Natural killer cell treated with Interleukin-12 subunit alpha and Interleukin-12 subunit beta and Interleukin-15 and Interleukin-18, amount 100 ng/mL, for 72 hours (primary cell): Measurements from ENCODE around the gene SLC34A1. TPM values are rescaled to one million over a fixed set of nuclear protein-coding genes. Genes with fewer than 3 reads are reported as not detected.

Experiments used
- ATAC-seq, 2 donors: fragments of 150-1000 bp; cut with Tn5 transposase in 1 of 2; sonication (Bioruptor Pico), chemical (Tn5 transposase) in 1 of 2; 2 replicates each; pipeline ENCODE4 v1.10.0; 2021
- DNase-seq: peaks from one replicate; pipeline ENCODE4 v3.0.0; 2022; ENCODE audit warnings: low spot score
- H3K27ac Mint-ChIP-seq, 2 donors: 1 replicate in 1 of 2; 2 replicates in 1 of 2; pipeline ENCODE4 v1.8.0; 2022; ENCODE audit warnings: mixed read lengths in 2 of 2, mild to moderate bottlenecking in 1 of 2, moderate library complexity in 1 of 2
- H3K27me3 Mint-ChIP-seq, 2 donors: 1 replicate in 1 of 2; 2 replicates in 1 of 2; pipeline ENCODE4 v1.8.0; 2022; ENCODE audit warnings: mixed read lengths in 2 of 2
- H3K36me3 Mint-ChIP-seq: one replicate; pipeline ENCODE4 v1.8.0; 2022; ENCODE audit warnings: mixed read lengths
- H3K4me1 Mint-ChIP-seq, 2 donors: 1 replicate in 1 of 2; 2 replicates in 1 of 2; pipeline ENCODE4 v1.8.0; 2022; ENCODE audit warnings: low read depth in 2 of 2, mixed read lengths in 2 of 2, mild to moderate bottlenecking in 1 of 2
- H3K4me3 Mint-ChIP-seq: one replicate; pipeline ENCODE4 v1.8.0; 2022; ENCODE audit warnings: mixed read lengths
- H3K9me3 Mint-ChIP-seq: 2 replicates; pipeline ENCODE4 v1.8.0; 2022; ENCODE audit warnings: mixed read lengths
- total RNA-seq, 2 donors: library from RNA; stranded (reverse); gene quantifications; one replicate each; pipeline ENCODE4 v1.2.3, GENCODE V29; 2022

The SLC34A1 gene
- total RNA-seq, 2 donors from 2014 or later = not detected

DNA sequence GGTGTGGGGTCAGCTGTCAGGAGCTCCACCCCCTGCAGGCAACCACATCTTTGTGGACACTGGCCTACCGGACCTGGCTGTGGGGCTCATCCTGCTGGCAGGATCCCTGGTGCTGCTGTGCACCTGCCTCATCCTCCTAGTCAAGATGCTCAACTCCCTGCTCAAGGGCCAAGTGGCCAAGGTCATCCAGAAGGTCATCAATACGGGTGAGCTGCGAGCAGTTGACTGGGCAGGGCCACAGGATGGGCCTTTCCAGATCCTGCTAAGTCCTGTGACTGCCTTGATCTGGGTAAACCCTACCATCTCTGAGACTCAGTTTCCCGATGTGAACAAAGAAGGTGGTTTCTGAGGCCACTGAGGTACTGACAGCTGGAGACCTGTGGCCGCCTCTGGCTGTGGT lies 9.8 kb downstream of the SLC34A1 start:
- no peak for DNase-seq
- no peak for ATAC-seq
- H3K36me3 Mint-ChIP-seq = no peaks in the 10 kb centered on the region
- H3K4me1 Mint-ChIP-seq = peaks cover 21 to 24% of the 10 kb centered on the region in 2 donors
- H3K9me3 Mint-ChIP-seq = no peaks in the 10 kb centered on the region
- H3K4me3 Mint-ChIP-seq = no peak overlapping the region
- no peak overlapping the region for H3K27ac Mint-ChIP-seq
- H3K27me3 Mint-ChIP-seq = peaks cover 0 to 3% of the 10 kb centered on the region in 2 donors

DNA sequence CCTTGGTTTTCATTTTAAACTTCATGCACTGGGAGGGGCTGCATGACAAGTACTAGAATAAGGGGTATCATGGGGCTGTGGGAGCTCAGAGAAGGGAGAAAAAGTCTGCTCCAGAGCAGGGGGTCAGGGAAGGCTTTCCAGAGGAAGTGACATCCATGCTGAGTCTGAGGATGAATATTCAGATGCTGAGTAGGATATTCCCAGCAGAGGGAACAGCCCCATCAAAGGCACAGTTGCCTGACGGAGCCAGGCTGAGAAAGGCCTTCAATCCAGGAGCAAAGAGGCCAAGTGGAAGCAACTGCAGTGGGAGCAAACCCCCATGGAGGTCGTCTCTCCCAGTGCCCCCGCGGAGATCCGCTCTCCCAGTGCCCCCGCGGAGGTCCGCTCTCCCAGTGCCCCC lies 11.8 kb downstream of the SLC34A1 start:
- no peak overlapping the region for H3K4me3 Mint-ChIP-seq
- ATAC-seq (no peak), DNase-seq (no peak)
- peaks cover 4 to 5% of the 10 kb centered on the region in 2 donors for H3K4me1 Mint-ChIP-seq
- H3K36me3 Mint-ChIP-seq = no peaks in the 10 kb centered on the region
- H3K27ac Mint-ChIP-seq = no peak overlapping the region
- no peaks in the 10 kb centered on the region for H3K9me3 Mint-ChIP-seq
- peaks cover 0 to under 1% of the 10 kb centered on the region in 2 donors for H3K27me3 Mint-ChIP-seq

DNA sequence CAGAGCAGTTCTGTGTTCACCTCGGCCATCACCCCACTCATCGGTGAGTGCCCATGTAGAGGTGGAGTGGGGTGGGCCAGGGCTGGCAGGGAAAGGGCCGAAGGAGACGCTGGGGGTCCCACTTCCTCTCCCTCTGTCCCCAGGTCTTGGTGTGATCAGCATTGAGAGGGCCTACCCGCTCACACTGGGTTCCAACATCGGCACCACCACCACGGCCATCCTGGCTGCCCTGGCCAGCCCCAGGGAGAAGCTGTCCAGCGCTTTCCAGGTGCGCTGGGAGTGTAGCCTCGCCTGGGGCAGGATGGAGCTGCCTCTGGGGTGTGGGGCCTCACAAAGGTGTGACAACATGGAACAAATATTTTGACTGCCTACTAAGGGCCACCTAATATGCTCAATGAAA lies 12.6 kb downstream of the SLC34A1 start:
- peaks cover 3 to 7% of the 10 kb centered on the region in 2 donors for H3K27me3 Mint-ChIP-seq
- DNase-seq = no peak
- no peak overlapping the region for H3K27ac Mint-ChIP-seq
- no peaks in the 10 kb centered on the region for H3K4me1 Mint-ChIP-seq
- ATAC-seq = no peak
- no peaks in the 10 kb centered on the region for H3K9me3 Mint-ChIP-seq
- no peak overlapping the region for H3K4me3 Mint-ChIP-seq
- no peaks in the 10 kb centered on the region for H3K36me3 Mint-ChIP-seq

DNA sequence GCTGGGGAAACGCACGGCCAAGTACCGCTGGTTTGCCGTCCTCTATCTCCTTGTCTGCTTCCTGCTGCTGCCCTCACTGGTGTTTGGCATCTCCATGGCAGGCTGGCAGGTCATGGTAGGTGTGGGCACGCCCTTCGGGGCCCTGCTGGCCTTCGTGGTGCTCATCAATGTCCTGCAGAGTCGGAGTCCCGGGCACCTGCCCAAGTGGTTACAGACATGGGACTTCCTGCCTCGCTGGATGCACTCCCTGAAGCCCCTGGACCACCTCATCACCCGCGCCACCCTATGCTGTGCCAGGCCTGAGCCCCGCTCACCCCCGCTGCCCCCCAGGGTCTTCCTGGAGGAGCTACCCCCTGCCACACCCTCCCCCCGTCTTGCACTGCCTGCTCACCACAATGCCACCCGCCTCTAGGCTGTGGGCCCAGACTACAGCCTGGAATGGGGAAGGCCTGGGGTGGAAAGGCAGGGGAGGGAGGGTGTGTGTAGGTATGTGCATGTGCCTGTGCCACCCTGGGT lies 13.7 kb downstream of the SLC34A1 start:
- Mint-ChIP-seq H3K36me3 (no peaks in the 10 kb centered on the region), H3K27me3 (peaks cover 8 to 10% of the 10 kb centered on the region in 2 donors), H3K27ac (no peak overlapping the region)

GRCh38 chr5:177399997-177400868 lies 16.0 kb downstream of the SLC34A1 start, which contains the start of gene PFN3:
PFN3 (minus strand) TSS chr5:177400661; CDS start chr5:177400576, 85 bp downstream.
- ATAC-seq = no peak
- Mint-ChIP-seq H3K36me3 (no peaks in the 10 kb centered on the region), H3K27ac (no peak within 1 kb of the TSS), H3K9me3 (no peaks in the 10 kb centered on the region), H3K4me3 (no peak within 1 kb of the TSS), H3K27me3 (peaks cover 10 to 13% of the 10 kb centered on the region in 2 donors), H3K4me1 (peaks cover 17 to 19% of the 10 kb centered on the region in 2 donors)
- no peak for DNase-seq

More for the DNA sequence above, 13.7 kb downstream of the SLC34A1 start:
- H3K9me3 Mint-ChIP-seq = no peaks in the 10 kb centered on the region
- DNase-seq = no peak
- no peak for ATAC-seq
- H3K4me1 Mint-ChIP-seq = peaks cover 5% of the 10 kb centered on the region in 2 donors
- H3K4me3 Mint-ChIP-seq = no peak overlapping the region

- H3K27me3 Mint-ChIP-seq = peaks cover 10 to 13% of the 10 kb centered on the region in 2 donors
- no peaks in the 10 kb centered on the region for H3K36me3 Mint-ChIP-seq
- H3K4me3 Mint-ChIP-seq = peak overlapping the region; percentile 68
- no peak overlapping the region for H3K27ac Mint-ChIP-seq
- peaks cover 35 to 36% of the 10 kb centered on the region in 2 donors for H3K4me1 Mint-ChIP-seq
- no peaks in the 10 kb centered on the region for H3K9me3 Mint-ChIP-seq
- ATAC-seq (no peak), DNase-seq (no peak)
Measured at GRCh38 chr5:177402271-177403043, 18.2 kb downstream of the SLC34A1 start.

GRCh38 chr5:177403102-177403791 lies 19.0 kb downstream of the SLC34A1 start:
- Mint-ChIP-seq H3K27me3 (peaks cover 10 to 13% of the 10 kb centered on the region in 2 donors), H3K36me3 (no peaks in the 10 kb centered on the region), H3K27ac (no peak overlapping the region), H3K4me1 (peaks cover 35 to 36% of the 10 kb centered on the region in 2 donors), H3K9me3 (no peaks in the 10 kb centered on the region), H3K4me3 (peak overlapping the region; percentile 68)
- ATAC-seq (peak; percentile 10 to 26), DNase-seq (no peak)

DNA sequence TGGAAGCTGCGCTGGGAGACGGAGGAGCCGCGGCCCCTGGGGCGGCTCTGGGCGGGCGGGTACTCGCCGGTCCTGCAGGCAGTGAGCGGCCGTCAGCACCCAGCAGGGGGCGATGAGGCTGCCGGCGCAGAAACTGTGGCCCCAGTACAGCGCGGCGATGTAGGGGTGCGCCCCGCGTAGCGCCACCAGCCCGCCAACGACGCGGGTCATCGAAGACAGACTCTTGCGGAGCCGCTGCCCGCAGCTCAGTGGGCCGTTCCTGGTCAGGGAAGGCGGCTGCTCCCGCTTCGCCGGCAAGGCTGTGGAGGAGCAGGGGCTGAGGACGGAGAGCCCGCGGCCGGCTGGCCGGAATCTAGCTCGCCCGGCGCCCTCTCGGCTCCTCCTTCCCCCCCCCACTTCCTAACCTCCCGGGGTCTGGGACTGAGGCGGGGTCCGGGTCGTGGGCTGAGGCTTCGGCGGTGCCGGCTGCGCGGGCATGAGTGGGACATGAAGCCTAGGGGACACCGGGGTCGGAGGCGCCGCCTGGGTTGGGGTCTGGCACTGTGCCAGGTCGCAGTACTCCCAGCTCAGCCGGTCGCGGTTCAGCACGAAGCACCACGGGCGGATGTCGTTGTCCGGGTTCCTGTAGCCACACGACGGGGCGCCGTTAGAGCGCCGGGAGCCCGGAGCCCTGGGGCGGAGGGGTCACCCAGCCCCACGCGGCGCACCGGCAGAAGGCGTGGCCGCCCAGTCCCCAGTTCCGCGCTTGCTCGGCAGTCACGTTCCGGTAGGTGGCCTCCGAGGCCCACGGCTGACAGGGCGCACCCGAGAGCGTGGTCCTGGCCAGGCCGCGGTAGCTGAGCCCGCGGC lies 19.8 kb downstream of the SLC34A1 start:
- Mint-ChIP-seq H3K9me3 (no peaks in the 10 kb centered on the region), H3K4me3 (peak overlapping the region; percentile 68), H3K36me3 (no peaks in the 10 kb centered on the region), H3K27ac (no peak overlapping the region), H3K27me3 (peaks cover 10 to 13% of the 10 kb centered on the region in 2 donors), H3K4me1 (peaks cover 38 to 39% of the 10 kb centered on the region in 2 donors)
- ATAC-seq (peak; percentile 93 to 94), DNase-seq (peak; percentile 84)

- ATAC-seq = no peak
- Mint-ChIP-seq H3K36me3 (no peaks in the 10 kb centered on the region), H3K27me3 (peaks cover 10 to 13% of the 10 kb centered on the region in 2 donors), H3K4me1 (peaks cover 43% of the 10 kb centered on the region in 2 donors), H3K4me3 (peak overlapping the region; percentile 68), H3K27ac (no peak overlapping the region), H3K9me3 (no peaks in the 10 kb centered on the region)
- no peak for DNase-seq
Measured at GRCh38 chr5:177404641-177405179, 20.5 kb downstream of the SLC34A1 start.

- no peaks in the 10 kb centered on the region for H3K36me3 Mint-ChIP-seq
- H3K9me3 Mint-ChIP-seq = no peaks in the 10 kb centered on the region
- ATAC-seq (no peak), DNase-seq (no peak)
- H3K27ac Mint-ChIP-seq = no peak overlapping the region
- peaks cover 10 to 13% of the 10 kb centered on the region in 2 donors for H3K27me3 Mint-ChIP-seq
- peaks cover 43 to 44% of the 10 kb centered on the region in 2 donors for H3K4me1 Mint-ChIP-seq
- H3K4me3 Mint-ChIP-seq = peak overlapping the region; percentile 68
Measured at GRCh38 chr5:177405312-177405711, 21.1 kb downstream of the SLC34A1 start.

DNA sequence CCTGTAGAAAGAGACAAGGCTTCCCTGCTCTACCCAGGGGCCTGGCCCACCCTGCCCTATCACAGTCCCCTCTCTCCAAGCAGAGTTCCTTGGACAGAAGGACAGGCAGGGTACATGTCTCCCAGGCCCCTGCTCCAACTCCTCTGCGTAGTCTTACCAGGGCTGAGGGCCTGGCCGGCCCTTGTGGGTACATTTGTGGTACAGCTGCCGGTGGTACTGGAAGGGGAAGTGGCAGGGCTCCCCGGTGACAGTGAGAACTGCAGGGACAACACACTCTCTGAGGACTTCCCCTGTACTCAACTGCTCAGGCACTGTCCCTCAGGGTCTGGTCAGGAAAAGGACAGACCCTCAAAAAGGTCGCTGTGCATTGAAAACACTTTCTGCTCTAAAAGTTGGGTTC lies 21.6 kb downstream of the SLC34A1 start:
- Mint-ChIP-seq H3K4me3 (peak overlapping the region; percentile 48), H3K36me3 (no peaks in the 10 kb centered on the region), H3K9me3 (no peaks in the 10 kb centered on the region), H3K27ac (peak overlapping the region in 1 of 2 donors; percentile 47), H3K4me1 (peaks cover 48 to 49% of the 10 kb centered on the region in 2 donors), H3K27me3 (peaks cover 10 to 13% of the 10 kb centered on the region in 2 donors)
- no peak for DNase-seq
- ATAC-seq = peak in 1 of 2 donors; percentile 26

DNA sequence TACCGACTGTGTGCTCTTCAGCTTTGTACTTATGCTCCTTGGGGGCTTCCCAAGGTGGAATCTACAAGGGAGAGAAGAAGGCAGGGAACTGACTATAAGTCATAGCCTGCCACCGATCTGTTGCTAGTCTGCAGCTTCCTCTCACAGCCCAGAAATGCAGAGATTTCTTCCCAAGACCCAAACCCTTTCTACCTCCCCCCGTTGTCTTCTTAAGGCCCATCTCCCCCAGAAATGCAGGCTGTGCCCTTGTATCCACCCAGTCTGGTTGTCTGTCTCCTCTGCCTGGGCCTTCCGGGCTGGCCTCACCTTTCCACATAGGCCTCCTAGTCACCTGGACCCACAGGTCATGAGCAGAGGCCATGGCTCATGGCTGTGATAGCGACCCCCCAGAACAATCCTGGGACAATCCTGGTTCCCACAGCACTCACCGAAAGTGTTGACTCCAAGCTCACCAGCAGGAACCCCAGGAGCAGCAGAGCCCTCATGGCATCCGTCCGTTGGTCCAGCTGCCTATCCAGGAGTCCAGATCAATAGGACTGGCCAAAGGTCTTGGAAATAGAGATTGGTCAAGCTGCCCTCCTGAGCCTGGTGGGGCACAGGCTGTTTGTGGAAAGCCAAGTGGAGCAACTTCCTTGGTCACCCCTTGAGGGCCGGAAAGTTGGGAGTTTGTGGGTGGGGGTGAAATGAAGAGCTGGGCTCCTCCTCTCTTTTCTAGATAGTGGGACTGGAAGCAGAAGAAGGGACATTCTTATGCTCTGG lies 25.0 kb downstream of the SLC34A1 start, which contains the start of gene F12:
F12 (minus strand) TSS at position 522 of the 759 bp plus-strand sequence; CDS start at position 485, 37 bp downstream.
- Mint-ChIP-seq H3K36me3 (no peaks in the 10 kb centered on the region), H3K4me3 (peak within 1 kb of the TSS; percentile 55), H3K9me3 (no peaks in the 10 kb centered on the region), H3K27me3 (no peaks in the 10 kb centered on the region), H3K27ac (peak within 1 kb of the TSS; percentile 42 to 81), H3K4me1 (peaks cover 58 to 65% of the 10 kb centered on the region in 2 donors)
- ATAC-seq = no peak
- no peak for DNase-seq
